Astrocyte (in vitro differentiated cells and primary cell): Measurements from ENCODE around the gene CASTOR1. TPM values are rescaled to one million over a fixed set of nuclear protein-coding genes. Genes with fewer than 3 reads are reported as not detected.

Experiments
- DNase-seq: peaks from one replicate; pipeline ENCODE4 v3.0.0-alpha.2; 2010; ENCODE audit warnings: low read depth
- FAIRE-seq: peaks from 2 replicates; lab custom pipeline; 2011; peaks lifted over from hg19 to GRCh38; lab: Jason Lieb, UNC
- H2AFZ ChIP-seq: 2 replicates; pipeline ENCODE4 v1.6.0; 2012; ENCODE audit warnings: low read depth, low read length, inconsistent platforms
- H3K27ac ChIP-seq: 2 replicates; pipeline ENCODE4 v1.5.1; 2011; ENCODE audit warnings: low read depth, low read length, inconsistent platforms
- H3K27me3 ChIP-seq: 2 replicates; pipeline ENCODE4 v1.6.0; 2011; ENCODE audit warnings: low read length, inconsistent platforms; ENCODE audit not compliant: insufficient read depth
- H3K36me3 ChIP-seq: 2 replicates; pipeline ENCODE4 v1.5.1; 2011; ENCODE audit warnings: low read length, inconsistent platforms; ENCODE audit not compliant: insufficient read depth
- H3K4me1 ChIP-seq: 2 replicates; pipeline ENCODE4 v1.5.1; 2011; ENCODE audit warnings: low read length, inconsistent platforms; ENCODE audit not compliant: insufficient read depth
- H3K4me2 ChIP-seq: 2 replicates; pipeline ENCODE4 v1.6.0; 2012; ENCODE audit warnings: low read length, inconsistent platforms
- H3K4me3 ChIP-seq: 2 replicates; pipeline ENCODE4 v1.5.1; 2011; ENCODE audit warnings: low read depth, mild to moderate bottlenecking, low read length, inconsistent platforms; ENCODE audit not compliant: insufficient read depth
- H3K79me2 ChIP-seq: 2 replicates; pipeline ENCODE4 v1.6.0; 2012; ENCODE audit warnings: mild to moderate bottlenecking, low read length, inconsistent platforms; ENCODE audit not compliant: insufficient read depth
- H3K9ac ChIP-seq: 2 replicates; pipeline ENCODE4 v1.6.0; 2012; ENCODE audit warnings: mild to moderate bottlenecking, low read length, inconsistent platforms
- H3K9me3 ChIP-seq: 2 replicates; pipeline ENCODE4 v1.5.1; 2012; ENCODE audit warnings: low read depth, mild to moderate bottlenecking, low read length, inconsistent platforms; ENCODE audit not compliant: insufficient read depth
- H4K20me1 ChIP-seq: 2 replicates; pipeline ENCODE4 v1.6.0; 2012; ENCODE audit warnings: low read length, inconsistent platforms; ENCODE audit not compliant: insufficient read depth
- H3K27ac Mint-ChIP-seq: one replicate; pipeline ENCODE4 v1.8.0; 2021; ENCODE audit warnings: mild to moderate bottlenecking, mixed read lengths; ENCODE audit not compliant: unreplicated experiment
- H3K27me3 Mint-ChIP-seq: one replicate; pipeline ENCODE4 v1.8.0; 2021; ENCODE audit warnings: low read depth, mixed read lengths; ENCODE audit not compliant: unreplicated experiment
- H3K36me3 Mint-ChIP-seq: one replicate; pipeline ENCODE4 v1.8.0; 2021; ENCODE audit warnings: low read depth, mixed read lengths; ENCODE audit not compliant: unreplicated experiment
- H3K4me1 Mint-ChIP-seq: one replicate; pipeline ENCODE4 v1.8.0; 2021; ENCODE audit warnings: low read depth, mixed read lengths; ENCODE audit not compliant: unreplicated experiment
- H3K4me3 Mint-ChIP-seq: one replicate; pipeline ENCODE4 v1.8.0; 2021; ENCODE audit warnings: mild to moderate bottlenecking, moderate library complexity, mixed read lengths; ENCODE audit not compliant: unreplicated experiment
- H3K9me3 Mint-ChIP-seq: one replicate; pipeline ENCODE4 v1.8.0; 2021; ENCODE audit warnings: mild to moderate bottlenecking, mixed read lengths; ENCODE audit not compliant: unreplicated experiment
- CTCF ChIP-seq: IDR thresholded peaks from 2 replicates; pipeline ENCODE4 v1.5.1; 2011; ENCODE audit warnings: low read depth, mild to moderate bottlenecking, inconsistent platforms, low read length, moderate library complexity; ENCODE audit not compliant: insufficient read depth
- EZH2 ChIP-seq: IDR thresholded peaks from 2 replicates; pipeline ENCODE4 v1.6.1; 2012; ENCODE audit warnings: mild to moderate bottlenecking, low read length, inconsistent platforms; ENCODE audit not compliant: insufficient read depth
- total RNA-seq: library from RNA; stranded (reverse); gene quantifications from 2 replicates; pipeline ENCODE4 v1.2.1, GENCODE V29; 2021

CASTOR1 gene
- total RNA-seq, 1 donor from 2014 or later = 15.2 TPM

- H3K27ac Mint-ChIP-seq = no peak overlapping the region
These were observed 28.6 kb downstream of the CASTOR1 start for GRCh38 chr22:30260682-30261081.

GRCh38 chr22:30260276-30260675 lies 29.0 kb downstream of the CASTOR1 start:
- Histone ChIP-seq H3K79me2 (no peaks in the 10 kb centered on the region), H3K27me3 (no peaks in the 10 kb centered on the region), H3K4me1 (peaks cover 31% of the 10 kb centered on the region), H2AFZ (no peak overlapping the region), H3K36me3 (no peaks in the 10 kb centered on the region), H3K4me2 (no peak overlapping the region), H4K20me1 (no peaks in the 10 kb centered on the region), H3K27ac (no peak overlapping the region), H3K9ac (no peak overlapping the region), H3K4me3 (no peak overlapping the region), H3K9me3 (no peaks in the 10 kb centered on the region)
- no peak overlapping the region for H3K4me3 Mint-ChIP-seq
- H3K9me3 Mint-ChIP-seq = no peaks in the 10 kb centered on the region
- peaks cover 13% of the 10 kb centered on the region for H3K4me1 Mint-ChIP-seq
- peaks cover 7% of the 10 kb centered on the region for H3K27me3 Mint-ChIP-seq
- TF ChIP-seq EZH2 = no peak
- no peak for TF ChIP-seq CTCF
- FAIRE-seq (no peak), DNase-seq (no peak)
- no peak overlapping the region for H3K27ac Mint-ChIP-seq
- no peaks in the 10 kb centered on the region for H3K36me3 Mint-ChIP-seq

More at GRCh38 chr22:30260682-30261081, 28.6 kb downstream of the CASTOR1 start:
- FAIRE-seq = no peak
- Mint-ChIP-seq H3K4me1 (peaks cover 13% of the 10 kb centered on the region), H3K4me3 (no peak overlapping the region), H3K27me3 (peaks cover 7% of the 10 kb centered on the region), H3K9me3 (no peaks in the 10 kb centered on the region), H3K36me3 (no peaks in the 10 kb centered on the region)
- Histone ChIP-seq H3K9ac (no peak overlapping the region), H3K36me3 (no peaks in the 10 kb centered on the region), H3K4me2 (no peak overlapping the region), H3K27ac (no peak overlapping the region), H3K27me3 (no peaks in the 10 kb centered on the region), H3K4me3 (no peak overlapping the region), H2AFZ (no peak overlapping the region), H3K9me3 (no peaks in the 10 kb centered on the region), H3K79me2 (no peaks in the 10 kb centered on the region), H4K20me1 (no peaks in the 10 kb centered on the region), H3K4me1 (peaks cover 31% of the 10 kb centered on the region)
- TF ChIP-seq EZH2 (no peak), CTCF (no peak)
- no peak for DNase-seq

- Histone ChIP-seq H4K20me1 (no peaks in the 10 kb centered on the region), H2AFZ (no peak overlapping the region), H3K27ac (peak overlapping the region; percentile 95), H3K9ac (peak overlapping the region; percentile 86), H3K9me3 (no peaks in the 10 kb centered on the region), H3K4me2 (peak overlapping the region; percentile 7), H3K79me2 (peaks cover 2% of the 10 kb centered on the region), H3K4me1 (peaks cover 74% of the 10 kb centered on the region), H3K36me3 (no peaks in the 10 kb centered on the region), H3K4me3 (no peak overlapping the region), H3K27me3 (no peaks in the 10 kb centered on the region)
- Mint-ChIP-seq H3K36me3 (no peaks in the 10 kb centered on the region), H3K27ac (no peak overlapping the region), H3K4me1 (peaks cover 28% of the 10 kb centered on the region), H3K27me3 (no peaks in the 10 kb centered on the region), H3K9me3 (no peaks in the 10 kb centered on the region), H3K4me3 (no peak overlapping the region)
- FAIRE-seq = no peak
- DNase-seq = no peak
- TF ChIP-seq EZH2 = no peak
These were observed 35.0 kb downstream of the CASTOR1 start for GRCh38 chr22:30254314-30254713.
